ENCODE results near the gene BAD. TPM values are rescaled to one million over a fixed set of nuclear protein-coding genes. Genes with fewer than 3 reads are reported as not detected.
"Not testable (repeated sequence)": the region's sequence is repeated elsewhere in the genome, so short reads cannot be mapped to it uniquely, and the experiment has no call there.

BAD gene
- total and polyA plus RNA-seq, 8 donors = 40.4 to 343 (median 105) TPM

- intact Hi-C loops (cut with DNase I; ENCODE audit: low total_unique reads) = no loop called here
- peaks cover 31 to 58% (median 51%) of the 10 kb centered on the region in 4 donors for H3K36me3 ChIP-seq
- H3K4me3 ChIP-seq = peak within 1 kb of the TSS; percentile 69 to 81 (median 76)
- H3K4me1 ChIP-seq = peaks cover 25 to 76% (median 60%) of the 10 kb centered on the region in 4 donors
- H3K9me3 ChIP-seq = no peaks in the 10 kb centered on the region
- 0% methylated on average over 19 to 43 of the region's 43 CpGs for WGBS, 5 donors
- peak; percentile 19 for TF ChIP-seq EP300 (IDR thresholded peaks at IDR 0.05)
- peak in 1 of 4 donors; percentile 43 for TF ChIP-seq POLR2A (IDR thresholded peaks at IDR 0.05)
- peak; percentile 90 to 97 (median 94) for TF ChIP-seq POLR2AphosphoS5 (IDR thresholded peaks at IDR 0.05)
- TF ChIP-seq, protein P1, sequence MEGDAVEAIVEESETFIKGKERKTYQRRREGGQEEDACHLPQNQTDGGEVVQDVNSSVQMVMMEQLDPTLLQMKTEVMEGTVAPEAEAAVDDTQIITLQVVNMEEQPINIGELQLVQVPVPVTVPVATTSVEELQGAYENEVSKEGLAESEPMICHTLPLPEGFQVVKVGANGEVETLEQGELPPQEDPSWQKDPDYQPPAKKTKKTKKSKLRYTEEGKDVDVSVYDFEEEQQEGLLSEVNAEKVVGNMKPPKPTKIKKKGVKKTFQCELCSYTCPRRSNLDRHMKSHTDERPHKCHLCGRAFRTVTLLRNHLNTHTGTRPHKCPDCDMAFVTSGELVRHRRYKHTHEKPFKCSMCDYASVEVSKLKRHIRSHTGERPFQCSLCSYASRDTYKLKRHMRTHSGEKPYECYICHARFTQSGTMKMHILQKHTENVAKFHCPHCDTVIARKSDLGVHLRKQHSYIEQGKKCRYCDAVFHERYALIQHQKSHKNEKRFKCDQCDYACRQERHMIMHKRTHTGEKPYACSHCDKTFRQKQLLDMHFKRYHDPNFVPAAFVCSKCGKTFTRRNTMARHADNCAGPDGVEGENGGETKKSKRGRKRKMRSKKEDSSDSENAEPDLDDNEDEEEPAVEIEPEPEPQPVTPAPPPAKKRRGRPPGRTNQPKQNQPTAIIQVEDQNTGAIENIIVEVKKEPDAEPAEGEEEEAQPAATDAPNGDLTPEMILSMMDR (IDR thresholded peaks at IDR 0.05) = no peak
- no peaks in the 10 kb centered on the region for H3K27me3 ChIP-seq
- H3K27ac ChIP-seq = peak within 1 kb of the TSS; percentile 94 to 99 (median 97)
- DNase-seq = peak; percentile 98 to 99
Observed at GRCh38 chr11:64317325-64317960, 33.0 kb upstream of the BAD start, which contains the start of gene TRMT112. Gene TRMT112 (minus strand): TSS chr11:64317559. CDS start chr11:64317526, 33 bp downstream.

- TF ChIP-seq POLR2AphosphoS5 (IDR thresholded peaks at IDR 0.05) (no peak), POLR2A (IDR thresholded peaks at IDR 0.05) (no peak), EP300 (IDR thresholded peaks at IDR 0.05) (no peak)
- TF ChIP-seq, protein P1 (IDR thresholded peaks at IDR 0.05) = peak in 2 of 7 experiments; percentile 7 to 11
- Histone ChIP-seq H3K9me3 (no peaks in the 10 kb centered on the region), H3K36me3 (peaks cover 28 to 54% (median 48%) of the 10 kb centered on the region in 4 donors), H3K4me1 (peaks cover 20 to 73% (median 55%) of the 10 kb centered on the region in 4 donors), H3K27me3 (no peaks in the 10 kb centered on the region), H3K4me3 (peak overlapping the region; percentile 69 to 81 (median 76)), H3K27ac (peak overlapping the region; percentile 94 to 99 (median 97))
- WGBS, 5 donors = 3 to 7% (median 3%) methylated on average over 15 to 32 of the region's 32 CpGs
- intact Hi-C loops (cut with DNase I; ENCODE audit: low total_unique reads) = no loop called here
- DNase-seq = peak; percentile 53 to 74
Observed at GRCh38 chr11:64316672-64317324, 32.3 kb upstream of the BAD start.

- H3K9me3 ChIP-seq; H3K27me3 ChIP-seq; intact Hi-C loops (cut with DNase I; ENCODE audit: low total_unique reads); DNase-seq: not testable (repeated sequence)
- Histone ChIP-seq H3K36me3 (peaks cover 23 to 45% (median 40%) of the 10 kb centered on the region in 4 donors), H3K4me1 (peaks cover 20 to 66% (median 51%) of the 10 kb centered on the region in 4 donors), H3K27ac (peak overlapping the region; percentile 10 to 99 (median 95)), H3K4me3 (peak overlapping the region in 2 of 4 donors; percentile 69 to 81)
- 67 to 78% (median 76%) methylated on average over 16 to 25 of the region's 25 CpGs for WGBS, 5 donors
Observed at GRCh38 chr11:64315667-64316526, 31.4 kb upstream of the BAD start.

- DNase-seq = no peak
- no peak overlapping the region for H3K4me3 ChIP-seq
- H3K36me3 ChIP-seq = peaks cover 23 to 42% (median 35%) of the 10 kb centered on the region in 4 donors
- no peaks in the 10 kb centered on the region for H3K27me3 ChIP-seq
- H3K4me1 ChIP-seq = peaks cover 20 to 62% (median 44%) of the 10 kb centered on the region in 4 donors
- no peaks in the 10 kb centered on the region for H3K9me3 ChIP-seq
- H3K27ac ChIP-seq = peak overlapping the region in 3 of 5 donors; percentile 65 to 80 (median 72)
- intact Hi-C loops (cut with DNase I; ENCODE audit: low total_unique reads) = no loop called here
- WGBS, 5 donors = 80 to 85% (median 84%) methylated on average over 14 to 24 of the region's 24 CpGs
- TF ChIP-seq, protein P1 (IDR thresholded peaks at IDR 0.05) = no peak
Observed at GRCh38 chr11:64314805-64315561, 30.5 kb upstream of the BAD start.

Data from stomach (tissue), 9 donors.